Measurements from ENCODE around the gene LUZP2.

The LUZP2 gene

DNA sequence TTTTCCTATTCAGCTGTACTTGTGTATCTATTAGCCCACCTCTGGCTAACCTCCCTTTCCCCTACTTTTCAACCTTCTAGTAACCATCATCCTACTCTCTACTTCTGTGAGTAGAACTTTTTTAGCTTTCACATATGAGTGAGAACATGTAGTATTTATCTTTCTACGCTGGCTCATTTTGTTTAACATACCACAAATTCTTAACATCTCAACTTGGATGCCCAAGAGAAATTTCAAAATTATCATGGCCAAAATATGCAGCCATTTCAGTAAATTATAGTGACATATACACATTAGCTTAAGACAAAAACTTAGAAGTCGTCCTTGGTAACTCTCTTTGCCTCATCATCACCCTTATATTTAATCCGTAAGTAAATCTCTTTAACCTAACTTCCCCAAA, 34.7 kb downstream of the LUZP2 start:
- H3K79me2 ChIP-seq (ENCODE audit: control insufficient read depth, low read length): no peaks in the 10 kb centered on the region
- H3K4me1 ChIP-seq (ENCODE audit: control insufficient read depth, low read length): no peaks in the 10 kb centered on the region
- no peaks in the 10 kb centered on the region for H3K9me2 ChIP-seq (replicated peaks; ENCODE audit: control insufficient read depth, low read length)
- TF ChIP-seq, protein P1, sequence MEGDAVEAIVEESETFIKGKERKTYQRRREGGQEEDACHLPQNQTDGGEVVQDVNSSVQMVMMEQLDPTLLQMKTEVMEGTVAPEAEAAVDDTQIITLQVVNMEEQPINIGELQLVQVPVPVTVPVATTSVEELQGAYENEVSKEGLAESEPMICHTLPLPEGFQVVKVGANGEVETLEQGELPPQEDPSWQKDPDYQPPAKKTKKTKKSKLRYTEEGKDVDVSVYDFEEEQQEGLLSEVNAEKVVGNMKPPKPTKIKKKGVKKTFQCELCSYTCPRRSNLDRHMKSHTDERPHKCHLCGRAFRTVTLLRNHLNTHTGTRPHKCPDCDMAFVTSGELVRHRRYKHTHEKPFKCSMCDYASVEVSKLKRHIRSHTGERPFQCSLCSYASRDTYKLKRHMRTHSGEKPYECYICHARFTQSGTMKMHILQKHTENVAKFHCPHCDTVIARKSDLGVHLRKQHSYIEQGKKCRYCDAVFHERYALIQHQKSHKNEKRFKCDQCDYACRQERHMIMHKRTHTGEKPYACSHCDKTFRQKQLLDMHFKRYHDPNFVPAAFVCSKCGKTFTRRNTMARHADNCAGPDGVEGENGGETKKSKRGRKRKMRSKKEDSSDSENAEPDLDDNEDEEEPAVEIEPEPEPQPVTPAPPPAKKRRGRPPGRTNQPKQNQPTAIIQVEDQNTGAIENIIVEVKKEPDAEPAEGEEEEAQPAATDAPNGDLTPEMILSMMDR (IDR thresholded peaks at IDR 0.05; ENCODE audit: low read depth, low read length, poor library complexity, severe bottlenecking): no peak
- no peak for TF ChIP-seq EZH2phosphoT487 (IDR thresholded peaks at IDR 0.05; ENCODE audit: borderline replicate concordance, low read length)
- H3K36me3 ChIP-seq (ENCODE audit: control insufficient read depth, low read length): no peaks in the 10 kb centered on the region
- no peaks in the 10 kb centered on the region for H4K20me1 ChIP-seq (ENCODE audit: control insufficient read depth, insufficient read depth, low read depth, low read length)
- no peak overlapping the region for H3K4me3 ChIP-seq (ENCODE audit: low read length)
- no peak overlapping the region for H3K4me2 ChIP-seq (ENCODE audit: low read length)
- H3F3A ChIP-seq (ENCODE audit: control insufficient read depth, insufficient read depth): no peaks in the 10 kb centered on the region
- H3K27me3 ChIP-seq (ENCODE audit: control insufficient read depth, low read length): no peaks in the 10 kb centered on the region
- no peaks in the 10 kb centered on the region for H3K9me3 ChIP-seq (ENCODE audit: control insufficient read depth, insufficient read depth, low read length)
- no peak overlapping the region for H3K27ac ChIP-seq (ENCODE audit: low read depth, low read length)

DNA sequence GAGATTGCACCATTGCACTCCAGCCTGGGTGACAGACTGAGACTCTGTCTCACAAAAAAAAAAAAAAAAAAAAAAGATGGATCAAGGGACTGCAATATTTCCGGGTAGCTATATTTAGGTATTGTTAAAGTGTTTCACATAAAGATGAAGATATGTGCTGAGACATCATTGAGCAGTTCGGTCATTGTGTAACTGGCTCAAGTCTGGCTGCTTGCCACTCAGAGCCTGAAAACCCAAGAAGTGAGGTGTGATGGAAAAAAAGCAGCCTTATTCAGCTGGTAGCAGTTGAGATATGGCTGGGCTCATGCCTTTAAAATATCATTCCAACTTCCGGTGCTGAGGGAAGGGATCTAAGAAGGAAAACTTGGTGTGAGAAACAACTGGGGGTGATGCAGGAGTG, 46.9 kb downstream of the LUZP2 start:
- H3K4me3 ChIP-seq (ENCODE audit: low read length): no peak overlapping the region
- no peaks in the 10 kb centered on the region for H3K27me3 ChIP-seq (ENCODE audit: control insufficient read depth, low read length)
- H3K27ac ChIP-seq (ENCODE audit: low read depth, low read length): no peak overlapping the region
- H3K4me2 ChIP-seq (ENCODE audit: low read length): no peak overlapping the region
- H3K36me3 ChIP-seq (ENCODE audit: control insufficient read depth, low read length): no peaks in the 10 kb centered on the region
- no peaks in the 10 kb centered on the region for H3K9me3 ChIP-seq (ENCODE audit: control insufficient read depth, insufficient read depth, low read length)
- no peaks in the 10 kb centered on the region for H3K79me2 ChIP-seq (ENCODE audit: control insufficient read depth, low read length)
- H3F3A ChIP-seq (ENCODE audit: control insufficient read depth, insufficient read depth): no peaks in the 10 kb centered on the region
- H4K20me1 ChIP-seq (ENCODE audit: control insufficient read depth, insufficient read depth, low read depth, low read length): no peaks in the 10 kb centered on the region
- TF ChIP-seq, protein P1 (IDR thresholded peaks at IDR 0.05; ENCODE audit: low read depth, low read length, poor library complexity, severe bottlenecking): no peak
- no peak for TF ChIP-seq EZH2phosphoT487 (IDR thresholded peaks at IDR 0.05; ENCODE audit: borderline replicate concordance, low read length)
- H3K9me2 ChIP-seq (replicated peaks; ENCODE audit: control insufficient read depth, low read length): no peaks in the 10 kb centered on the region
- H3K4me1 ChIP-seq (ENCODE audit: control insufficient read depth, low read length): no peaks in the 10 kb centered on the region

DNA sequence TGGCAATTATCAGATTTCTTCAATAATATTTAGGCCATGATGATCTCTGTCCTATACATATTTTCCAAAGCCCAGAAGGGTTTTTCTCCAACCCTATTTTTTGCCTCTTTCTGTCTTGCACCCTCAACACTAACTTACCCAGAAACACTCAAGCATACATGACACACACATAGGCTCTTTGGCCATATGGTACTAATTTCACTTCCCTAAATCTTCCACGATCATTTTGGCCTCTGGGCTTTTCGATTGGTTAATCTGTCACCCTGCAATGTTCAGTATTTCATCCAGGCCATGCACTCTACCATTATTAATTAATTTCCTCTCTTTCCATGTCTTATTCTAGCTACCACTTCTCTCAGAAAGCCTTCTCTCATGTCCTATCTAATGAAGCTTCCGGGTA, 59.8 kb downstream of the LUZP2 start:
- Histone ChIP-seq H3K27me3 (ENCODE audit: control insufficient read depth, low read length) (no peaks in the 10 kb centered on the region), H3K4me3 (ENCODE audit: low read length) (no peak overlapping the region), H3F3A (ENCODE audit: control insufficient read depth, insufficient read depth) (no peaks in the 10 kb centered on the region), H3K9me3 (ENCODE audit: control insufficient read depth, insufficient read depth, low read length) (no peaks in the 10 kb centered on the region), H4K20me1 (ENCODE audit: control insufficient read depth, insufficient read depth, low read depth, low read length) (no peaks in the 10 kb centered on the region), H3K9me2 (replicated peaks; ENCODE audit: control insufficient read depth, low read length) (no peaks in the 10 kb centered on the region; the same call in 1 of the 2 replicates), H3K4me1 (ENCODE audit: control insufficient read depth, low read length) (no peaks in the 10 kb centered on the region), H3K27ac (ENCODE audit: low read depth, low read length) (no peak overlapping the region), H3K79me2 (ENCODE audit: control insufficient read depth, low read length) (no peaks in the 10 kb centered on the region), H3K36me3 (ENCODE audit: control insufficient read depth, low read length) (no peaks in the 10 kb centered on the region), H3K4me2 (ENCODE audit: low read length) (no peak overlapping the region)
- no peak for TF ChIP-seq EZH2phosphoT487 (IDR thresholded peaks at IDR 0.05; ENCODE audit: borderline replicate concordance, low read length)
- TF ChIP-seq, protein P1 (IDR thresholded peaks at IDR 0.05; ENCODE audit: low read depth, low read length, poor library complexity, severe bottlenecking): no peak

DNA sequence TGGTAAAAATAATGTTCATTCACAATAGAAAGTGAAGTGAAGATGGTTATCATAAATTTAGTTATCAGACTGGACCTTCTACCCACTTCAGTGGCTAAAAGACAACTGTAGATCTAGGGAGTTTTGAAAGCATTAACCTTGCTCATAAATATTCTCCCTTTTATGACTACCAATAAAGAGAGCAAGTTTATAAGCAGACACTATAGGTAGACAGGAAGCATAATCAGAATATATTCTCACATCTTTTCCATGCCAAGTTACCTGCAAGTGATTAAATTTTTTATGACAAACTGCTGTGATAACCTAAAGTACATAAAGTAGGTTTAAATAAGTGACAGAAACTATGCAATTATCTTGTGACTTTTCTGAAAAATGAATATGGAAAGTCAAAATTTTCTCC, 62.5 kb downstream of the LUZP2 start:
- no peaks in the 10 kb centered on the region for H3K4me1 ChIP-seq (ENCODE audit: control insufficient read depth, low read length)
- no peak overlapping the region for H3K27ac ChIP-seq (ENCODE audit: low read depth, low read length)
- H3K9me3 ChIP-seq (ENCODE audit: control insufficient read depth, insufficient read depth, low read length): no peaks in the 10 kb centered on the region
- TF ChIP-seq, protein P1 (IDR thresholded peaks at IDR 0.05; ENCODE audit: low read depth, low read length, poor library complexity, severe bottlenecking): no peak
- TF ChIP-seq EZH2phosphoT487 (IDR thresholded peaks at IDR 0.05; ENCODE audit: borderline replicate concordance, low read length): no peak
- no peak overlapping the region for H3K4me3 ChIP-seq (ENCODE audit: low read length)
- H3F3A ChIP-seq (ENCODE audit: control insufficient read depth, insufficient read depth): no peaks in the 10 kb centered on the region
- H3K4me2 ChIP-seq (ENCODE audit: low read length): no peak overlapping the region
- H3K36me3 ChIP-seq (ENCODE audit: control insufficient read depth, low read length): no peaks in the 10 kb centered on the region
- H3K9me2 ChIP-seq (replicated peaks; ENCODE audit: control insufficient read depth, low read length): no peaks in the 10 kb centered on the region; the same call in 1 of the 2 replicates
- H3K79me2 ChIP-seq (ENCODE audit: control insufficient read depth, low read length): no peaks in the 10 kb centered on the region
- H4K20me1 ChIP-seq (ENCODE audit: control insufficient read depth, insufficient read depth, low read depth, low read length): no peaks in the 10 kb centered on the region
- H3K27me3 ChIP-seq (ENCODE audit: control insufficient read depth, low read length): no peaks in the 10 kb centered on the region

Measured in DOHH2 (cell line).